Right lobe of liver (tissue), 6 donors: ENCODE measurements around the gene SLC38A5. TPM values are rescaled to one million over a fixed set of nuclear protein-coding genes. Genes with fewer than 3 reads are reported as not detected.

Experiments
- ATAC-seq, 4 donors: fragments of 200-7000 bp; cut with Tn5 transposase; one replicate each; pipeline ENCODE4 v1.9.1; 2020; ENCODE audit warnings: mild to moderate bottlenecking in 4 of 4, moderate library complexity in 4 of 4
- DNase-seq, 3 donors: peaks; one replicate each; pipeline ENCODE4 v3.0.0-alpha.2; 2020
- H3K27ac ChIP-seq, 3 donors: fragments of 200-600 bp; one replicate each; pipeline ENCODE4 v1.8.0; 2022
- H3K27me3 ChIP-seq, 2 donors: fragments of 200-600 bp; one replicate each; pipeline ENCODE4 v1.8.0; 2022
- H3K36me3 ChIP-seq, 4 donors: fragments of 200-600 bp; sonication (generic) in 1 of 4; one replicate each; pipeline versions ENCODE4 v1.5.1 to v1.8.0; 2017 to 2022; ENCODE audit warnings: control low read depth in 1 of 4
- H3K4me1 ChIP-seq, 4 donors: fragments of 200-600 bp; sonication (generic) in 1 of 4; one replicate each; pipeline versions ENCODE4 v1.5.1 to v1.8.0; 2017 to 2022; ENCODE audit warnings: control low read depth in 1 of 4
- H3K4me3 ChIP-seq, 3 donors: fragments of 200-600 bp; one replicate each; pipeline ENCODE4 v1.8.0; 2022
- H3K9me3 ChIP-seq, 4 donors: fragments of 200-600 bp; sonication (generic) in 1 of 4; one replicate each; pipeline versions ENCODE4 v1.5.1 to v1.8.0; 2017 to 2022; ENCODE audit warnings: control low read depth in 1 of 4
- CTCF ChIP-seq, 4 donors: fragments of 200-600 bp in 3 of 4; fragments of 450-650 bp in 1 of 4; IDR thresholded peaks; one replicate each; pipeline versions ENCODE4 v1.5.1 to v1.8.0; 2016 to 2022; ENCODE audit warnings: antibody characterized with exemption in 4 of 4, mild to moderate bottlenecking in 2 of 4
- POLR2A ChIP-seq: fragments of 450-650 bp; IDR thresholded peaks from one replicate; pipeline ENCODE4 v1.6.1; 2017; ENCODE audit warnings: antibody characterized with exemption, mild to moderate bottlenecking
- WGBS: methylation state at CpG from one replicate; pipeline ENCODE4 v1.1.6; 2018; ENCODE audit warnings: low coverage, low lambda C conversion rate; ENCODE audit not compliant: insufficient coverage; ENCODE audit errors: missing lambda C conversion rate; 5-methylcytosine and 5-hydroxymethylcytosine counted together
- intact Hi-C, 2 donors: fragments of 100-400 bp; cut with DNase I; formaldehyde crosslinking; loops; one replicate each; pipeline versions ENCODE4 v1.11.2 to v1.14.1; 2022
- total RNA-seq, 6 experiments: library from RNA; depleted of rRNA in 2 of 6; stranded (reverse); fragments of >200 nt in 2 of 6; fragmentation: NEBNext Ultra II Directional in 3 of 6; extraction: Animal tissue kit (Norgen Biotek cat#: 25700) in 3 of 6; gene quantifications; one replicate each; pipeline versions ENCODE4 v1.1.0 to v1.2.4, GENCODE V29; 2016 to 2023
- donor health status: DM: no; HTN: yes; CAD: no.
- donor health status: DM: no; HTN: no; CAD: no.
- donor health status: DM: no; HTN: no; CAD: no.
- donor health status: DM: no; HTN: yes; CAD: no.
- donor health status: DM: no; HTN: yes; CAD: no.

The SLC38A5 gene
- total RNA-seq, 6 experiments from 2014 or later, result 0.22 to 1.4 (median 0.37) TPM; not detected in 1

- Histone ChIP-seq H3K4me1 (peaks cover 0 to 9% (median 0%) of the 10 kb centered on the region in 4 donors), H3K4me3 (no peak overlapping the region), H3K27ac (no peak overlapping the region), H3K36me3 (no peaks in the 10 kb centered on the region), H3K9me3 (no peaks in the 10 kb centered on the region), H3K27me3 (no peaks in the 10 kb centered on the region)
- ATAC-seq (no peak), DNase-seq (no peak)
- TF ChIP-seq POLR2A (no peak), CTCF (IDR thresholded peaks at IDR 0.05) (no peak)
- intact Hi-C loops, result no loop called here
- 70% methylated on average over 2 of the region's 19 CpGs for WGBS
Measured at GRCh38 chrX:48477960-48478755, 8.1 kb upstream of the SLC38A5 start.

- Histone ChIP-seq H3K9me3 (no peaks in the 10 kb centered on the region), H3K36me3 (no peaks in the 10 kb centered on the region), H3K27ac (no peak overlapping the region), H3K4me1 (peaks cover 0 to 9% (median 0%) of the 10 kb centered on the region in 4 donors), H3K27me3 (no peaks in the 10 kb centered on the region), H3K4me3 (peak overlapping the region; percentile 44 to 77 (median 73))
- ATAC-seq, result no peak
- intact Hi-C loops, result no loop called here
- TF ChIP-seq CTCF (IDR thresholded peaks at IDR 0.05) (no peak), POLR2A (no peak)
- WGBS, result 68% methylated on average over 4 of the region's 4 CpGs
- no peak for DNase-seq
Measured at GRCh38 chrX:48476919-48477318, 6.9 kb upstream of the SLC38A5 start.

- intact Hi-C loops, result no loop called here
- H3K36me3 ChIP-seq, result no peaks in the 10 kb centered on the region
- TF ChIP-seq POLR2A (peak; percentile 52), CTCF (IDR thresholded peaks at IDR 0.05) (no peak)
- peak within 1 kb of the TSS; percentile 33 to 63 (median 56) for H3K27ac ChIP-seq
- DNase-seq (peak; percentile 84 to 93 (median 91)), ATAC-seq (peak; percentile 89 to 97 (median 92))
- WGBS, result 31% methylated on average over 33 of the region's 75 CpGs
- H3K9me3 ChIP-seq, result no peaks in the 10 kb centered on the region
- no peaks in the 10 kb centered on the region for H3K27me3 ChIP-seq
- peaks cover 0 to 9% (median 0%) of the 10 kb centered on the region in 4 donors for H3K4me1 ChIP-seq
- peak within 1 kb of the TSS; percentile 44 to 77 (median 73) for H3K4me3 ChIP-seq
Measured at GRCh38 chrX:48475774-48476577, 5.9 kb upstream of the SLC38A5 start, which contains the start of gene FTSJ1. FTSJ1 (plus strand) TSS chrX:48476199; CDS start chrX:48478048, 1,849 bp downstream.

GRCh38 chrX:48475296-48475695 lies 5.2 kb upstream of the SLC38A5 start:
- intact Hi-C loops, result no loop called here
- Histone ChIP-seq H3K27ac (peak overlapping the region; percentile 33 to 63 (median 56)), H3K36me3 (no peaks in the 10 kb centered on the region), H3K9me3 (no peaks in the 10 kb centered on the region), H3K4me1 (peaks cover 0 to 9% (median 0%) of the 10 kb centered on the region in 4 donors), H3K27me3 (no peaks in the 10 kb centered on the region), H3K4me3 (peak overlapping the region; percentile 44 to 77 (median 73))
- TF ChIP-seq CTCF (IDR thresholded peaks at IDR 0.05) (no peak), POLR2A (no peak)
- peak; percentile 48 to 64 (median 55) for ATAC-seq
- no peak for DNase-seq
- 24% methylated on average over 5 of the region's 5 CpGs for WGBS
